Neural cell (in vitro differentiated cells): ENCODE data around the gene OR14K1. TPM values are rescaled to one million over a fixed set of nuclear protein-coding genes. Genes with fewer than 3 reads are reported as not detected.

ENCODE experiments used
- H2AFZ ChIP-seq: fragments of 200-600, 300-800 bp; sonication (generic), shearing (Covaris generic); 2 replicates; pipeline ENCODE4 v1.6.0; 2014; ENCODE audit warnings: low read depth, mild to moderate bottlenecking, antibody characterized with exemption, low read length, moderate library complexity
- H3F3A ChIP-seq: fragments of 200-600 bp; shearing (Covaris generic); 2 replicates; pipeline ENCODE4 v1.6.1; 2016; ENCODE audit warnings: mild to moderate bottlenecking, moderate library complexity, mixed read lengths, antibody characterized with exemption, low read length; ENCODE audit not compliant: insufficient read depth, poor library complexity, severe bottlenecking
- H3K27ac ChIP-seq: fragments of 200-600, 300-800 bp; sonication (generic), shearing (Covaris generic); 2 replicates; pipeline ENCODE4 v1.5.1; 2014; ENCODE audit warnings: mild to moderate bottlenecking, low read length, moderate library complexity
- H3K27me3 ChIP-seq: fragments of 300-800, 200-600 bp; sonication (generic), shearing (Covaris generic); 2 replicates; pipeline ENCODE4 v1.6.0; 2014; ENCODE audit warnings: mild to moderate bottlenecking, low read depth, low read length, moderate library complexity; ENCODE audit not compliant: insufficient read depth
- H3K36me3 ChIP-seq: fragments of 300-800, 200-600 bp; sonication (generic), shearing (Covaris generic); 2 replicates; pipeline ENCODE4 v1.5.1; 2014; ENCODE audit warnings: mild to moderate bottlenecking, antibody characterized with exemption, low read length, moderate library complexity; ENCODE audit not compliant: insufficient read depth
- H3K4me2 ChIP-seq: fragments of 300-800, 200-600 bp; sonication (generic), shearing (Covaris generic); 2 replicates; pipeline ENCODE4 v1.6.0; 2014; ENCODE audit warnings: mild to moderate bottlenecking, low read length
- H3K4me3 ChIP-seq: fragments of 300-800, 200-600 bp; sonication (generic), shearing (Covaris generic); 2 replicates; pipeline ENCODE4 v1.5.1; 2014; ENCODE audit warnings: mild to moderate bottlenecking, low read length, moderate library complexity
- H3K79me2 ChIP-seq: fragments of 200-600 bp; shearing (Covaris generic); replicated peaks from 2 replicates; pipeline ENCODE4 v1.6.0; 2014; ENCODE audit warnings: mild to moderate bottlenecking, low read length, moderate library complexity; ENCODE audit not compliant: insufficient read depth
- H3K9ac ChIP-seq: fragments of 300-800, 200-600 bp; sonication (generic), shearing (Covaris generic); 2 replicates; pipeline ENCODE4 v1.6.1; 2016; ENCODE audit warnings: mild to moderate bottlenecking, low read length, mixed read lengths
- H3K9me2 ChIP-seq: fragments of 200-600 bp; shearing (Covaris generic); 2 replicates; pipeline ENCODE4 v1.6.1; 2016; ENCODE audit warnings: mild to moderate bottlenecking, low read length, mixed read lengths; ENCODE audit not compliant: insufficient read depth
- H3K9me3 ChIP-seq: fragments of 200-600, 300-800 bp; sonication (generic), shearing (Covaris generic); 2 replicates; pipeline ENCODE4 v1.6.1; 2016; ENCODE audit warnings: mild to moderate bottlenecking, mixed run types, low read length, moderate library complexity, mixed read lengths
- H4K20me1 ChIP-seq: fragments of 200-600 bp; shearing (Covaris generic); 2 replicates; pipeline ENCODE4 v1.6.1; 2016; ENCODE audit warnings: mild to moderate bottlenecking, mixed run types; ENCODE audit not compliant: insufficient read depth
- CTCF ChIP-seq: fragments of 450-650 bp; IDR thresholded peaks from 2 replicates; pipeline ENCODE4 v1.5.1; 2014; ENCODE audit warnings: antibody characterized with exemption, mild to moderate bottlenecking, moderate library complexity; ENCODE audit not compliant: poor library complexity, severe bottlenecking
- EP300 ChIP-seq: fragments of 450-650 bp; conservative IDR thresholded peaks from 2 replicates; pipeline ENCODE4 v1.6.1; 2014; ENCODE audit warnings: antibody characterized with exemption, mild to moderate bottlenecking, moderate library complexity; ENCODE audit not compliant: poor library complexity, severe bottlenecking
- EZH2 ChIP-seq: fragments of 200-600, 300-800 bp; shearing (Covaris generic), sonication (generic); IDR thresholded peaks from 2 replicates; pipeline ENCODE4 v1.6.1; 2014; ENCODE audit warnings: antibody characterized with exemption, low read length, borderline replicate concordance, mild to moderate bottlenecking; ENCODE audit not compliant: insufficient read depth, poor library complexity, severe bottlenecking
- MXI1 ChIP-seq: fragments of 450-650 bp; conservative IDR thresholded peaks from 2 replicates; pipeline ENCODE4 v1.6.1; 2014; ENCODE audit warnings: antibody characterized with exemption, mild to moderate bottlenecking; ENCODE audit not compliant: poor library complexity, severe bottlenecking
- POLR2AphosphoS5 ChIP-seq: IDR thresholded peaks from 2 replicates; pipeline ENCODE4 v1.6.1; 2012
- RAD21 ChIP-seq: fragments of 450-650 bp; conservative IDR thresholded peaks from 2 replicates; pipeline ENCODE4 v1.6.1; 2014; ENCODE audit warnings: antibody characterized with exemption, mild to moderate bottlenecking, moderate library complexity
- REST ChIP-seq: IDR thresholded peaks from 2 replicates; pipeline ENCODE4 v1.6.1; 2012; ENCODE audit warnings: borderline replicate concordance
- SMC3 ChIP-seq: fragments of 450-650 bp; conservative IDR thresholded peaks from 2 replicates; pipeline ENCODE4 v1.6.1; 2014; ENCODE audit warnings: antibody characterized with exemption, mild to moderate bottlenecking, moderate library complexity; ENCODE audit not compliant: poor library complexity
- TAF1 ChIP-seq: IDR thresholded peaks from 2 replicates; pipeline ENCODE4 v1.6.1; 2012; ENCODE audit warnings: low read depth
- polyA plus RNA-seq: library from polyadenylated mRNA; depleted of rRNA; stranded (reverse); fragments of >200 nt; gene quantifications from 2 replicates; pipeline ENCODE4 v1.2.3, GENCODE V29; 2014

The OR14K1 gene
- polyA plus RNA-seq, 1 donor from 2014 or later: not detected

- H3K27ac ChIP-seq: no peak overlapping the region
- H3K9ac ChIP-seq: no peak overlapping the region
- no peaks in the 10 kb centered on the region for H3K9me3 ChIP-seq
- H3K36me3 ChIP-seq: no peaks in the 10 kb centered on the region
- H3K27me3 ChIP-seq: no peaks in the 10 kb centered on the region
- TF ChIP-seq RAD21 (no peak), EZH2 (no peak), REST (no peak), TAF1 (no peak), CTCF (no peak), MXI1 (no peak), SMC3 (no peak), POLR2AphosphoS5 (no peak), EP300 (no peak)
- H3F3A ChIP-seq: no peaks in the 10 kb centered on the region
- H2AFZ ChIP-seq: no peak overlapping the region
- no peaks in the 10 kb centered on the region for H3K79me2 ChIP-seq
- no peaks in the 10 kb centered on the region for H3K9me2 ChIP-seq
- no peak overlapping the region for H3K4me2 ChIP-seq
- no peaks in the 10 kb centered on the region for H4K20me1 ChIP-seq
- H3K4me3 ChIP-seq: no peak overlapping the region
Observed at GRCh38 chr1:247721222-247721621, 17.2 kb upstream of the OR14K1 start.

- Histone ChIP-seq H3K9me2 (no peaks in the 10 kb centered on the region), H3K4me2 (no peak overlapping the region), H3F3A (no peaks in the 10 kb centered on the region), H3K9me3 (no peaks in the 10 kb centered on the region), H3K27ac (no peak overlapping the region), H3K36me3 (no peaks in the 10 kb centered on the region), H4K20me1 (no peaks in the 10 kb centered on the region), H3K4me3 (no peak overlapping the region), H2AFZ (no peak overlapping the region), H3K27me3 (no peaks in the 10 kb centered on the region), H3K79me2 (no peaks in the 10 kb centered on the region), H3K9ac (no peak overlapping the region)
- TF ChIP-seq TAF1 (no peak), CTCF (no peak), EP300 (no peak), SMC3 (no peak), RAD21 (no peak), MXI1 (no peak), EZH2 (no peak), POLR2AphosphoS5 (no peak), REST (no peak)
Observed at GRCh38 chr1:247740721-247741120, 2.3 kb downstream of the OR14K1 start.
